H1 (cell line): ENCODE data around the gene TTC36. TPM values are rescaled to one million over a fixed set of nuclear protein-coding genes. Genes with fewer than 3 reads are reported as not detected.

Experiments
- CTCF ChIA-PET: fragments of 300-600 bp; sonication (Branson Sonifier 250); formaldehyde crosslinking; loops from one replicate; lab custom pipeline; 2021; ENCODE audit not compliant: partially characterized antibody; lab: Charles Lee
- POLR2A ChIA-PET: fragments of 300-600 bp; sonication (Branson Sonifier 250); formaldehyde crosslinking; loops from one replicate; lab custom pipeline; 2021; ENCODE audit warnings: inconsistent platforms; ENCODE audit not compliant: partially characterized antibody; lab: Charles Lee
- DNase-seq, 2 experiments: peaks; one replicate each; pipeline versions ENCODE4 v3.0.0 to v3.0.0-alpha.2; 2010 to 2022; ENCODE audit warnings: low spot score in 2 of 2, low read depth in 1 of 2, mixed read lengths in 1 of 2
- FAIRE-seq: peaks from 2 replicates; lab custom pipeline; 2011; peaks lifted over from hg19 to GRCh38; lab: Jason Lieb, UNC
- H2AFZ ChIP-seq: 2 replicates; pipeline ENCODE4 v1.8.1; 2012; ENCODE audit warnings: low read length, inconsistent platforms
- H2AK5ac ChIP-seq: 2 replicates; pipeline ENCODE4 v1.6.1; 2013; ENCODE audit warnings: low read depth, low read length
- H2BK120ac ChIP-seq: replicated peaks from 2 replicates; pipeline ENCODE3; 2013; ENCODE audit warnings: low read depth, low read length, inconsistent platforms
- H2BK12ac ChIP-seq: 2 replicates; pipeline ENCODE4 v1.6.1; 2013; ENCODE audit warnings: low read depth, low read length
- H2BK15ac ChIP-seq: 2 replicates; pipeline ENCODE4 v1.6.1; 2013; ENCODE audit warnings: low read length
- H2BK20ac ChIP-seq: 2 replicates; pipeline ENCODE4 v1.6.1; 2013; ENCODE audit warnings: low read length
- H2BK5ac ChIP-seq: 2 replicates; pipeline ENCODE4 v1.6.1; 2013; ENCODE audit warnings: low read depth, low read length
- H3K14ac ChIP-seq: 2 replicates; pipeline ENCODE4 v1.6.1; 2013; ENCODE audit warnings: inconsistent platforms; ENCODE audit not compliant: insufficient read length
- H3K18ac ChIP-seq: 2 replicates; pipeline ENCODE4 v1.6.1; 2013; ENCODE audit warnings: low read length; ENCODE audit errors: extremely low read depth
- H3K23ac ChIP-seq: 2 replicates; pipeline ENCODE4 v1.6.1; 2013; ENCODE audit warnings: inconsistent platforms; ENCODE audit not compliant: insufficient read length
- H3K23me2 ChIP-seq: 2 replicates; pipeline ENCODE4 v1.6.1; 2013; ENCODE audit warnings: low read depth, low read length
- H3K27ac ChIP-seq: 2 replicates; pipeline ENCODE4 v1.6.1; 2011; ENCODE audit warnings: low read depth, low read length, inconsistent platforms
- H3K27me3 ChIP-seq, 4 experiments: replicated peaks in 1 of 4; 1 replicate in 1 of 4; 2 replicates in 3 of 4; pipeline versions ENCODE4 v1.6.1 to v1.8.1; 2011 to 2013; ENCODE audit warnings: low read length in 3 of 4, mild to moderate bottlenecking in 3 of 4, inconsistent platforms in 2 of 4, mixed read lengths in 2 of 4, moderate library complexity in 1 of 4; ENCODE audit not compliant: control insufficient read depth in 3 of 4, insufficient read depth in 3 of 4; ENCODE audit errors: extremely low read depth in 1 of 4
- H3K36me3 ChIP-seq, 4 experiments: 2 replicates each; pipeline versions ENCODE4 v1.6.1 to v1.8.1; 2011 to 2013; ENCODE audit warnings: mild to moderate bottlenecking in 4 of 4, low read length in 3 of 4, moderate library complexity in 2 of 4, control low read depth in 1 of 4, inconsistent platforms in 1 of 4; ENCODE audit not compliant: insufficient read depth in 4 of 4, control insufficient read depth in 2 of 4
- H3K4ac ChIP-seq: replicated peaks from 2 replicates; pipeline ENCODE3; 2013; ENCODE audit warnings: low read length, low read depth, mixed read lengths, inconsistent platforms; ENCODE audit not compliant: insufficient read length
- H3K4me1 ChIP-seq, 4 experiments: replicated peaks in 1 of 4; 1 replicate in 1 of 4; 2 replicates in 3 of 4; pipeline versions ENCODE4 v1.6.1 to v1.8.1; 2011 to 2013; ENCODE audit warnings: low read length in 3 of 4, inconsistent platforms in 2 of 4, mixed read lengths in 1 of 4; ENCODE audit not compliant: insufficient read depth in 4 of 4, control insufficient read depth in 3 of 4
- H3K4me2 ChIP-seq, 2 experiments: 2 replicates each; pipeline versions ENCODE4 v1.6.1 to v1.8.1; 2011 to 2013; ENCODE audit warnings: low read depth in 2 of 2, low read length in 2 of 2, control low read depth in 1 of 2, inconsistent platforms in 1 of 2, mild to moderate bottlenecking in 1 of 2; ENCODE audit not compliant: insufficient read depth in 1 of 2
- H3K4me3 ChIP-seq, 4 experiments: fragments of 200-600, 300-600 bp in 1 of 4; sonication (generic), shearing (Covaris generic), sonication (Bioruptor Twin) in 1 of 4; 2 replicates each; pipeline versions ENCODE4 v1.5.1 to v1.8.1; 2011 to 2016; ENCODE audit warnings: low read length in 4 of 4, low read depth in 3 of 4, control low read depth in 2 of 4, inconsistent platforms in 2 of 4, mild to moderate bottlenecking in 2 of 4, mixed read lengths in 1 of 4, moderate library complexity in 1 of 4; ENCODE audit not compliant: insufficient read depth in 2 of 4; ENCODE audit errors: extremely low read depth in 1 of 4
- H3K56ac ChIP-seq: replicated peaks from 2 replicates; pipeline ENCODE3; 2013; ENCODE audit warnings: low read depth, mild to moderate bottlenecking, mixed read lengths, low read length, inconsistent platforms; ENCODE audit not compliant: insufficient read length
- H3K79me1 ChIP-seq: 2 replicates; pipeline ENCODE4 v1.6.1; 2013; ENCODE audit warnings: low read depth, low read length, control low read depth
- H3K79me2 ChIP-seq, 2 experiments: 2 replicates each; pipeline versions ENCODE4 v1.6.1 to v1.8.1; 2012 to 2013; ENCODE audit warnings: low read length in 2 of 2, mild to moderate bottlenecking in 2 of 2, inconsistent platforms in 1 of 2; ENCODE audit not compliant: insufficient read depth in 2 of 2, control insufficient read depth in 1 of 2
- H3K9ac ChIP-seq, 4 experiments: replicated peaks in 1 of 4; 1 replicate in 1 of 4; 2 replicates in 3 of 4; pipeline versions ENCODE4 v1.6.1 to v1.8.1; 2011 to 2013; ENCODE audit warnings: low read depth in 3 of 4, low read length in 3 of 4, control low read depth in 2 of 4, mild to moderate bottlenecking in 2 of 4, moderate library complexity in 2 of 4, inconsistent platforms in 1 of 4; ENCODE audit errors: extremely low read depth in 1 of 4
- H3K9me3 ChIP-seq, 2 experiments: 2 replicates each; pipeline versions ENCODE4 v1.6.1 to v1.8.1; 2012 to 2013; ENCODE audit warnings: mild to moderate bottlenecking in 2 of 2, moderate library complexity in 2 of 2, control low read depth in 1 of 2, inconsistent platforms in 1 of 2, low read depth in 1 of 2, low read length in 1 of 2, mixed read lengths in 1 of 2; ENCODE audit not compliant: insufficient read depth in 2 of 2
- H4K20me1 ChIP-seq, 2 experiments: replicated peaks in 1 of 2; 2 replicates each; pipeline versions ENCODE3 to v1.8.1; 2011 to 2013; ENCODE audit warnings: inconsistent platforms in 2 of 2, low read length in 2 of 2, mild to moderate bottlenecking in 1 of 2; ENCODE audit not compliant: insufficient read depth in 2 of 2, control insufficient read depth in 1 of 2
- H4K5ac ChIP-seq: 2 replicates; pipeline ENCODE4 v1.6.1; 2013; ENCODE audit warnings: low read length, low read depth, mixed read lengths, inconsistent platforms; ENCODE audit not compliant: insufficient read length
- H4K8ac ChIP-seq: 2 replicates; pipeline ENCODE4 v1.8.0; 2013; ENCODE audit warnings: mild to moderate bottlenecking, moderate library complexity, low read length, inconsistent platforms; ENCODE audit not compliant: insufficient read depth; ENCODE audit errors: extremely low read depth
- H4K91ac ChIP-seq: replicated peaks from 2 replicates; pipeline ENCODE3; 2013; ENCODE audit warnings: low read length, mixed read lengths, inconsistent platforms; ENCODE audit not compliant: insufficient read length
- MAFK ChIP-seq: IDR thresholded peaks from 2 replicates; pipeline ENCODE4 v1.6.1; 2012; ENCODE audit warnings: low read depth, mild to moderate bottlenecking, improper control_type of control experiment, low read length
- MAX ChIP-seq: IDR thresholded peaks from 2 replicates; pipeline ENCODE4 v1.6.1; 2012; ENCODE audit warnings: inconsistent platforms
- WGBS, 2 experiments: shearing (Covaris generic) in 1 of 2; methylation state at CpG; one replicate each; pipeline versions ENCODE4 v1.1.6 to v1.1.7; 2013 to 2015; ENCODE audit warnings: low lambda C conversion rate in 2 of 2, mixed read lengths in 2 of 2, inconsistent platforms in 1 of 2, low coverage in 1 of 2, missing lambda C conversion rate in 1 of 2; ENCODE audit not compliant: insufficient replicate concordance in 2 of 2, insufficient coverage in 1 of 2, insufficient read length in 1 of 2; ENCODE audit errors: extremely low coverage in 1 of 2, missing lambda C conversion rate in 1 of 2; 5-methylcytosine and 5-hydroxymethylcytosine counted together
- polyA plus RNA-seq, 7 experiments: library from polyadenylated mRNA; depleted of rRNA in 3 of 7; stranded (reverse) in 5 of 7; unstranded in 2 of 7; fragments of >200 nt in 5 of 7; fragments of 200-250 nt in 2 of 7; gene quantifications; 1 replicate in 5 of 7; 2 replicates in 1 of 7; 4 replicates in 1 of 7; pipeline versions ENCODE4 v1.2.1 to v1.2.3, GENCODE V29; 2011 to 2013; ENCODE audit warnings: missing spikeins in 2 of 7, mixed read lengths in 2 of 7
- total RNA-seq: library from RNA; stranded (reverse); fragmentation: NEBNext Ultra II Directional; extraction: Animal tissue kit (Norgen Biotek cat#: 25700); gene quantifications from 2 replicates; pipeline ENCODE4 v1.2.1, GENCODE V29; 2021

TTC36 gene
- total and polyA plus RNA-seq, 2 of the 8 experiments (the other 6 are each of a cell fraction or from before 2014, with no cell fraction given) = not detected

- ChIA-PET POLR2A (interaction anchor here (0.8 kb wide), 1 partner anchor 119 kb away, joined by 3 read pairs; no protein-coding TSS in a partner anchor), CTCF (interaction anchor here (1.9 kb wide), 1 partner anchor 17 kb away, joined by 4 read pairs; no protein-coding TSS in a partner anchor)
- Histone ChIP-seq H3K4me3 (no peak overlapping the region), H3K4ac (no peak overlapping the region), H3K79me2 (no peaks in the 10 kb centered on the region), H3K27me3 (no peaks in the 10 kb centered on the region), H3K4me2 (no peak overlapping the region), H3K9ac (no peak overlapping the region), H2AK5ac (no peak overlapping the region), H2BK5ac (no peak overlapping the region), H3K9me3 (no peaks in the 10 kb centered on the region), H3K79me1 (no peaks in the 10 kb centered on the region), H3K27ac (no peak overlapping the region), H3K14ac (no peak overlapping the region), H4K20me1 (peaks cover 0 to 1% of the 10 kb centered on the region in 2 experiments), H3K4me1 (no peaks in the 10 kb centered on the region), H2BK20ac (no peak overlapping the region), H2BK12ac (no peak overlapping the region), H3K18ac (no peak overlapping the region), H4K5ac (no peak overlapping the region), H3K36me3 (peaks cover 0 to 3% (median 0%) of the 10 kb centered on the region in 4 experiments; a peak in 2 of 8 replicates), H3K56ac (no peak overlapping the region), H3K23ac (no peak overlapping the region), H2BK15ac (no peak overlapping the region), H2AFZ (no peak overlapping the region), H4K8ac (no peak overlapping the region), H3K23me2 (0 out of 2 replicates have a peak, but pooled peaks cover 2% of the 10 kb centered on the region), H4K91ac (no peak overlapping the region), H2BK120ac (no peak overlapping the region)
- DNase-seq (no peak), FAIRE-seq (no peak)
- 87% methylated on average over 5 of the region's 5 CpGs; no CpG with 5 or more reads in 1 of the 2 experiments for WGBS, 2 experiments
- TF ChIP-seq MAFK = no peak
- TF ChIP-seq MAX = no peak
Measured at GRCh38 chr11:118545533-118545932, 18.3 kb downstream of the TTC36 start.
